ENCODE measurements around the gene UBFD1. TPM values are rescaled to one million over a fixed set of nuclear protein-coding genes. Genes with fewer than 3 reads are reported as not detected.

Gene UBFD1
- total and polyA plus RNA-seq, 2 of the 8 experiments (the other 6 are each of a cell fraction or from before 2014, with no cell fraction given): 66.3 to 106 TPM

GRCh38 chr16:23556881-23557778, at the start of gene UBFD1, which contains the start of gene EARS2 (continued):
- TF ChIP-seq JUND (IDR thresholded peaks at IDR 0.05; ENCODE audit: low read length) (peak; percentile 22; the same call in 1 of the 2 replicates), CREB1 (IDR thresholded peaks at IDR 0.05) (peak; percentile 90), POU5F1 (IDR thresholded peaks at IDR 0.05; ENCODE audit: low read depth, low read length) (no peak), CHD2 (IDR thresholded peaks at IDR 0.05; ENCODE audit: low read length) (peak; percentile 55; the same call in 1 of the 2 replicates), KDM4A (IDR thresholded peaks at IDR 0.05; ENCODE audit: low read depth, low read length, severe bottlenecking) (no peak), EP300 (IDR thresholded peaks at IDR 0.05; ENCODE audit: borderline replicate concordance in 1 of 2, low read depth in 2 of 2, low read length in 2 of 2) (0 out of 3 replicates have a peak, but pooled peaks of 1 of the 2 experiments have one; percentile 11), FOSL1 (IDR thresholded peaks at IDR 0.05; ENCODE audit: insufficient read depth, low read depth, low read length) (no peak), GABPA (IDR thresholded peaks at IDR 0.05; ENCODE audit: borderline replicate concordance, insufficient read depth, low read length) (peak; percentile 57; the same call in 1 of the 2 replicates), SP4 (IDR thresholded peaks at IDR 0.05; ENCODE audit: low read length) (peak; percentile 92), ATF3 (IDR thresholded peaks at IDR 0.05; ENCODE audit: insufficient read depth, low read depth, low read length) (no peak), ZNF274 (IDR thresholded peaks at IDR 0.05; ENCODE audit: borderline replicate concordance, extremely low read depth, low read length) (no peak), TEAD4 (IDR thresholded peaks at IDR 0.05; ENCODE audit: low read depth, low read length) (0 out of 2 replicates have a peak, but pooled peaks have one; percentile 20), CEBPB (IDR thresholded peaks at IDR 0.05; ENCODE audit: low read depth, low read length) (no peak), KDM5A (IDR thresholded peaks at IDR 0.05; ENCODE audit: low read length) (peak; percentile 67; the same call in 1 of the 2 replicates), BCL11A (IDR thresholded peaks at IDR 0.05; ENCODE audit: low read depth in 2 of 2, low read length in 2 of 2) (no peak), SIRT6 (IDR thresholded peaks at IDR 0.05; ENCODE audit: low read length) (no peak), CBX8 (IDR thresholded peaks at IDR 0.05; ENCODE audit: borderline replicate concordance, low read depth, low read length) (no peak), RBBP5 (IDR thresholded peaks at IDR 0.05; ENCODE audit: borderline replicate concordance, low read depth, low read length) (0 out of 2 replicates have a peak, but pooled peaks have one; percentile 27)

All from H1 (cell line).